ENCODE results near the gene RELL2.
"Not testable (repeated sequence)": the region's sequence is repeated elsewhere in the genome, so short reads cannot be mapped to it uniquely, and the experiment has no call there.

The RELL2 gene, protein sequence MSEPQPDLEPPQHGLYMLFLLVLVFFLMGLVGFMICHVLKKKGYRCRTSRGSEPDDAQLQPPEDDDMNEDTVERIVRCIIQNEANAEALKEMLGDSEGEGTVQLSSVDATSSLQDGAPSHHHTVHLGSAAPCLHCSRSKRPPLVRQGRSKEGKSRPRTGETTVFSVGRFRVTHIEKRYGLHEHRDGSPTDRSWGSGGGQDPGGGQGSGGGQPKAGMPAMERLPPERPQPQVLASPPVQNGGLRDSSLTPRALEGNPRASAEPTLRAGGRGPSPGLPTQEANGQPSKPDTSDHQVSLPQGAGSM

DNA sequence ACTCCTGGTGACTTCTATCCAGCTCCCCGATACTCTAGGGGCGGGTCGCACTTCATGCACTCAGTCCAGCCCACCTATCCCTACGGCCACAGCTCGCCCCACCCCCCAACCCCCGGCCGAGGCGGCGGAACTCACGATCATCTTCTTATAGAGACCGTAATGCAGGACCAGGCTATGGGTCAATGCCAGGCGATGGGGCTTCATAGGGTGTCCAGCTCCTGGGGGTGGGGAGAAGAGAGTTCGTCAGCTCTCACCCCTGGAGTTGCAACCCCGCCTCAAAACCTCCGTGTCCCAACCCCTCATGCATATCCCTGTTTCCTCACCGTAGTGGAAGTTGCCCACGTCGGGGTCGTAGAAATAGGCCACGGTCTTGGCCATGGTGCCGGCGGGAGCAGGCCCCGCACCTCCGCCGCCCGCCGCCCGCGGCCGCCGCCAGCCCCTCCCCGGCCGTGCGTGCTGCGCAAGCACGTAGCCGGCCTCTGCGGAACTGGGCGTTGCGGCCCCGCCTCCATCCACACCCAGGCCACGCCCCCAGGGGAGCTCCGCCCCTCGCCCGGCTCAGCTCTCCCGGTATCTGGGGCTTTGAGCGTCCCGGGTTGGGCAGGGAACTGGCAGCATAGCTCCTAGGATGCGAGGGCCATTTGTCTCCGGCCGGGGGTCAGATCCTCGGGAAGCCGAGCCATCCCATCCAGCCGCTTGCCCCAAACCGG, at the start of gene RELL2, which contains the start of gene HDAC3:
TSS of gene RELL2 (plus strand) at position 585 of the 710 bp plus-strand sequence. CDS start 1,229 bp downstream, outside the sequence.
TSS of gene HDAC3 (minus strand) at position 437 of the 710 bp plus-strand sequence. CDS start at position 378, 59 bp downstream.
- DNase-seq (ENCODE audit: low read depth), result peak; percentile 93

DNA sequence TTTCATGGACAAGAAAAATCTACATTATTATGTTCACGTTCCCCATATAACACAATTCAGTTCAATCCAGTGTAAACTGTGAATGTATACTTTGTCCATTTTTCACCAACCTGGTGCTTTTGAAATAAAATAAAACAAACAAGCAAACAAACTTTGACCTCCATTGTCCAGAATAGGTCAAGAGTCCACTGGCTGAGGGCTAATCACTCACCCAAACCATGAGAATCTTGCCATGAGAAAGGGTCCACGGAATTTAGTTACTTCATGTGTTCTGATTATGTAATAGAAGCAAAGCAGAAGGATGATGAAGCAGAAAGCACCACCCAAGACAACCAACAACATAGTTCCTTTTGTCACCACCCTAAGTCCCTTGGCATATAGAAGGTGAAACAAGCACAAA, 46.7 kb upstream of the RELL2 start:
- no peak for DNase-seq (ENCODE audit: low read depth)

DNA sequence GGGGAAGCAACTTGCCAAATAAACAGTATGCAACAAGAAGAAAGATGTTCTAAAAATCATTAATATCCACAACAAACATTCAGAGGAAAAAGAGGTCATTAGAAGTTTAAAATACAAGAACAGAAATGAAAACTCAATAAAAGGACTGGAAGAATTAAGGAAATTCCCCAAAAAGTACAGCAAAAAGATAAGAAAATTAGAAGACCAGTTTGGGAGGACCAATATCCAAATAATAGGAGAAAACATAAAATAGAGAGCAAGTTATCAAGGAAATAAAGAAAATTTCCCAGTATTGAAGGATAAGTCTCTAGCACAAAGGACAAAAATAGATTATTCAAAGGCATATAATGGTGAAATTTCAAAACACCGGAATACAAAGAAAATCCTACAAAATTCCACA, 39.9 kb upstream of the RELL2 start:
- no peak for DNase-seq (ENCODE audit: low read depth)

DNA sequence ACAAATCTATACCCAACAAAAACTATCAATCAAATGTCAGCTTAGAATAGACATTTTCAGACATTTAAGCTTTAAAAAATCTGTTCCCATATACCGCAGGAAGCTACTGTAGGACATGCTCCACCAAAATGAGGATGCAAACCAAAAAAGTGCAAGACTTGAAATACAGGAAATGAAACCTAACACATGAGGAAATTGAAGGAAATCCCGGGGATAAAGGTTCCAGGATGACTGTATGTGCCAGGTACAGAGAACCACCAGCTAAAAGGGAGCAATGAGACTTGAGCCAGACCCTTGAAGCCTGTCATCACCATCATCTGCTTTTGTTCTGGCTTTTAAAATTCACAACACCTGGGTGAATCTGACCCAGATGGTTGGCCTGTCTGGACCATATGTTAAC, 39.4 kb upstream of the RELL2 start:
- DNase-seq (ENCODE audit: low read depth), result no peak

DNA sequence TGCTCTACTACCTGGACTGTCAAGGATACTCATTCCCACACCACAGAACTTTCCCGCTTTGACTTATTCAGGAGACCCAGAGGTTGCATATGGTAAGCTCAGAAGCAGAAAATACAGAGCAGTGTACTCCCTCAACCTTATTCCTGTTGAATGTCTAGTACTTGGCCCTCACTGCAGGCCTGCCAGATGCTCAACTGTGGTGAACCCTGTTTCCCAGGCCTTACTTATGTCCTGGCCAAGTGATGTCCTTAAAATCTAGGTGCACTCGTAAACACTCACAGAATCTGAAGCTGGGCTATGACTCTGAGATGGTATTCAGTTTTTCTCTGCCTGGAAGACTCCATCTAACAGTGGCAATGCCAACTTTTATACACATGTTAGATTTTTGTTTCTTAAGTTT, 39.0 kb upstream of the RELL2 start:
- no peak for DNase-seq (ENCODE audit: low read depth)

DNA sequence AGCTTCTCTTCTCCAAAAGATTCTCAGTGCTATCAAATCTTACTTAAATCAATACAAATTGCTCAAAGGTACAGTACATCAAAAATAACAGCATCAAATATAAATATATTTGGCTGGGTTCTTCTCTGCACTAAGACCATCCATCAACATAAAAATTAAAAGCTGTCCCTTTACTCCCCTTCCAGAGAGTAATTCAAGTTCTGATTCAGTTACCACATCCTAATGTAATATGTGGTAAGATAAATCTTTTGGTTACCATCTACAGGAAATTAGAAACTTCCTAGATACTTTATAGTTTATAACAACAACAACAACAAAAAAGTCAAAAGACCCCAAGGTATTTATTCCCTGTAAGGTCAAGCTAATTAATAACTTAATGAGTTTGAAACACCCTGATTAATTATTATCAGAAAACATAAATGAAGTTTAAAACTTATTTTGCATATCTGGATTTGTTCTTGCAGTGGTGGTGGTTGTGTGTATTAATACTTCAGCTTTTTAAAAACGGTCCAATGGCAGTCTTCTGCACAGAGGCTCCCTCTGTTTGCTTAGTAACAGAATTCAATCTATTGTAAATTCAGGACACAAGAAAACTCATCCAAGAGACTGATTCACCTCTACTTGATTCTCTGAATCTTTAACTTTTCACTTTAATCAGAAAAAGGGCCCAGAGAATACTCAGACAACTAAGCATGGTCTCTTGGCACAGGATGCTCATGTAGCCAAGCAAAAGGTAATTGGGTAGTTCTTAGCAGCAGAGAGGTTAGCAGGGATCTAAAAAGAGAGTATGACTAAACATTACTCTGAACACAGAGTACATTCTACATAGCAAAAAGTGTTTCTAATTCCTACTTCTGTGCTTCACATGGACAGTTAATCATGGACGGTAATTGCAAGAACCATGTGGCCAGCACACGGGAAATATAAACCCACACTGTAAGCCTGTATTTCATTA, 38.1 kb upstream of the RELL2 start:
- no peak for DNase-seq (ENCODE audit: low read depth)

DNA sequence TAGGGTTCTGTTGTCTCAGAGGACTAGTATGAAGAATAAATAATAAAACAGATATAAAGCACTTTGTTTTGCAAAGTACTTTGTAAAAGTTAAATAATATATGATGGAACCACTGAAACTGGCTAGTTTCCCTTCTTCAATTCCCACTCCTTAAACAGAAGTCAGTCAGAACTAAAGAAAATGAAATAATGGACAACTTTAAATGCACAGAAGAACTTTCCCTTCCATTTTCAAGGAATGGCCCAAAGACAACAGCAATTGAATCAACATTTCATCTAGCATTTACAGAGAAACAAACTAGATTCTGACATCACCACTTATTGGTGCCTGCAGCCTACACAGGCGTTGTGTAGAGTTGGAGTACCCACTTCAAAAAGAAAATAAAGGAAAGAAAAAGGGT, 34.2 kb upstream of the RELL2 start:
- no peak for DNase-seq (ENCODE audit: low read depth)

DNA sequence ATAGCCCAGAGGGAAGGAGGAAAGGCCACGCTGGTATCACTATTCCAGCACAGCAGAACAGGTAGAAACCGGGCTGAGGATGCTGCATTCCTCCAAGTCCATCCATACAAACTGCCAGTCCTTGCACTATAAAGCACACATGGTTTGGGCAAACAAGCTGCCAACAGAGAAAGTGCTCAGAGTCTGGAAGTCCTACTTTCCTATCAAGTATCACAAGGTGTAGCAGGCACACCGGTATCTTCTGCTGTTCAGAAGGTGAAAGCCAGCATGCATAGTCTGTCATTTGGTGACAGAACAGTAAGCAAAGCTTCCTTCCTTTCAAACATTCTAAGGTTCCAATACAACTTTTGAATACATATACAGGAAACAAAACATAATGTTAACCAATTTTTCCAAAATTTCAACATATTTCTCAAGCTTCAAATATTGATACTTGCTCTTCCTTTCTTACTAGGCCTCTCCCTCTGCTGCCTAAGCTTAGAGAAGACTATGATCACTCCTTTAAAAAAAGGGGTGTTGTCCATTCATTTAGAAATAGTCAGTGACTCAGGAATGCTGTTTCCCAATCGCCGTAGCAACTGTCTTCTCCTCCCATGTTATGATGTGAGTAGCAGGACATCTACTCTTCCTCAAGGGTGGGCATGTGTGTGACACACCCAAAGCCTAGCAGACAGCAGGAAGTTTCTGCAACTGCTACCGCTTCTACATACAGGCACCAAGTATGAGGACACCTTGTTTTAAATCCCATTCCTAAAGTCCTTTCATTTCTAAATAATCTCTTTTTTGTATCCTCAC, 32.7 kb upstream of the RELL2 start:
- no peak for DNase-seq (ENCODE audit: low read depth)

DNA sequence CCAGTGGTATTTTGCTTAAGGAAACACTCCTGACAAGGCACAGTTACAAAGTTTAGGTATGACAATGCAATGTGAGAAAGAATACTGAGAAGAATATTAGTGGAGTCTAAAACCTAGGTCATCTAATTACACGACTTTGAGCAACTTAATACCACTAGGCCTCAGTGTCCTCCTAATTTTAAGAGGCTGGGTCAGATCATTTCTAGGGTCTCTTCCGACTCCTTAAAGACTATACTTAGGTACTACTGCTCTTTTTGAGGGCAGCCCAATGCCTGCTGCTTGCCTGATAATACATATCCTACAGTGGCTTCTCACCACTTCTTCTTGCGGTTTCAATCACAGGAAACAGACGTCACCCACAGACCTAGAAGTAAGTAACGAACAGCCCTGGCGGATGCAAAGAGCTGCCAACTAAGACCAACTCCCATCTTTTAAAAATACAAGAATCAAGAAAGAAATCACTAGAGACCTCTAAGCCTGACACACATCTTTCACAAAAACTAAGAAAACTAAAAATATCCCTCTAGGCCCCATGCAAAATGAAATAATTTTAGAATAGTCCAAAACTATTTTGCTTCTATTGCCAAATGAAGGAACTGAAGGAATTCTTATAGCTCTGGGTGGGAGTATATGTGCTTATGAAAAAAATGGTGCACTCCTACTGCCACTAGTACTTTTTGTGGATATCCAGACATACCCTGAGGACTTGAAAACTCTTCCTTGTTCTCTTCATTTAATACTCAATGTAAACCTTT, 31.1 kb upstream of the RELL2 start:
- peak; percentile 42 for DNase-seq (ENCODE audit: low read depth)

DNA sequence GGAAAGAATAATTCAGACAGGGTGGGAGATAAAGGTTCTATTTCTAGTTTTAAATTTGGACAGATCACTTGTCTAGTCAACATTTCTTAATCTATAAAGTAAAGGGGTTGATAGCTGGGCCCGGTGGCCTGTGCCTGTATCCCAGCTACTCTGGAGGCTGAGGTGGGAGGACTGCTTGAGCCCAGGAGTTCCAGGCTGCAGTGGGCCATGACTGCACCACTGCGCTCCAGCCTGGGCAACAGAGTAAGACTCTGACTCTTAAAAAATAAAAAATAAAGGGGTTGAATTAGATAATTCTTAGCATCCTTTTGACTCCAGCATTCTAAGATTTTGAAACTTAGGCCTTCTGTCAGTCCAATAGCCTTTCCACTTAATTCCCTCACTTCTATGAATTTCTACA, 28.8 kb upstream of the RELL2 start:
- no peak for DNase-seq (ENCODE audit: low read depth)

DNA sequence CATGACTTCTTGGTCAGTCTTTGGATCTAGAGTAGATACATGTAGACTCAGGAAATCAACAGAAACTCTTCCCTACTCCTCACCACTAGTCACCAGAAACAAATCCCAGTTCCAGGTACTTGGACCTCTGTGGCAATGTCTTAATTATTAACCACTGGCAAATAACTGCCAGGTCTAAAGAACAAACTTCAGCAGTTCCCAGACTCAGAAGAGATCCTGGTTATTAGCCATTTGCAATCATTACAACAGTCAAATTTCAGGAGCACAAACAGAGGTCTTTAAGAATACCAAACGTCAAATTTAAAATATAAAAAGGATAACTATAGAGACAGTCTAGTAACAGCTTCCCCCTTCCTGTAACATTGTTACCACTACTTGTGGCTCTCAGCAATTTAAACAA, 28.2 kb upstream of the RELL2 start:
- no peak for DNase-seq (ENCODE audit: low read depth)

DNA sequence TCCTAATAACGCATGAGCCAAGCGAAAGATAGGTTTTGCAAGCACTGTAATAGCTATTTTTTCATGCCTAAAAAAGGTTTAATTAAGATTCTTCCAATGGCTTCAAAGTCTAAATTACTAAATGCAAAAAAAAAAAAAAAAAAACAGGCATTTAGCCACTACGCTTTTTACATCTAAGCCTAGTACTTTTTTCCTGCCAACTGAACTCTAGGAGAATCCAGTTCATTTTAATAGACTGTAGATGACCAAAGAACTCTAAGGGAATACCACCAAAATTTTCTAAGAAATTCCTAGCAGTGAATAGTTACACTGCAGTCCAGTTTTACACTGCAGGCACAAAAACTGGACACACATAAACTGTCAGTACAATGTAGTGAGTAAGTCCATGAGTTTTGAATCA, 27.8 kb upstream of the RELL2 start:
- DNase-seq (ENCODE audit: low read depth), result no peak

DNA sequence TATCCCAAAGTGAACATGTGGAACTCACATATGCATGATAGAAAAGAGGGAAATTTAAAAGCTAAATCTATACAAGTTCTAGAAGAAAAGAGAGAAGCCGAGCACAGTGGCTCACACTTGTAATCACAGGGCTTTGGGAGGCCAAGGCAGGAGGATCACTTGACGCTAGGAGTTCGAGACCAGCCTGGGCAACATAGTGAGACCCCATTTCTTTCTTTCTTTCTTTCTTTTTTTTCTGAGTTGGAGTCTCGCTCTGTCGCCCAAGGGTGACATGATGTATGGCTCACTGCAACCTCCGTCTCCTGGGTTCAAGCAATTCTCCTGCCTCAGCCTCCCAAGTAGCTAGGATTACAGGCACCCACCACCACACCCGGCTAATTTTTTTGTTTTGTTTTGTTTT, 26.9 kb upstream of the RELL2 start:
- not testable (repeated sequence) for DNase-seq (ENCODE audit: low read depth)

DNA sequence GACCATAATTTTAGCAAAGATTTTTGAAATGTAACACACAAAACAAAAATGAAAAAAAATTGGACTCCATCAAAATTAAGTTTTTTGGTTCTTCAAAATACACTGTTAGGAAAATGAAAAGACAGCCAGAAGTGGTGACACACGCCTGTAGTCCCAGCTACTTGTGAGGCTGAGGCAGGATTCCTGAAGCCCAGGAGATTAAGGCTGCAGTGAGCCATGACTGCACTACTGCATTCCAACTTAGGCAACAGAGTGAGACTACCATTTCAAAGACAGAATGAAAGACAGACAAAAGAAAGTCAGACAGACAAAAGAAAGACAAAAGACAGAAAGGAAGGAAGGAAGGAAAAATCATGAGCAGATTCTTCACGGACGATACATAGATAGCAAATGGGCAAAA, 25.5 kb upstream of the RELL2 start:
- no peak for DNase-seq (ENCODE audit: low read depth)

DNA sequence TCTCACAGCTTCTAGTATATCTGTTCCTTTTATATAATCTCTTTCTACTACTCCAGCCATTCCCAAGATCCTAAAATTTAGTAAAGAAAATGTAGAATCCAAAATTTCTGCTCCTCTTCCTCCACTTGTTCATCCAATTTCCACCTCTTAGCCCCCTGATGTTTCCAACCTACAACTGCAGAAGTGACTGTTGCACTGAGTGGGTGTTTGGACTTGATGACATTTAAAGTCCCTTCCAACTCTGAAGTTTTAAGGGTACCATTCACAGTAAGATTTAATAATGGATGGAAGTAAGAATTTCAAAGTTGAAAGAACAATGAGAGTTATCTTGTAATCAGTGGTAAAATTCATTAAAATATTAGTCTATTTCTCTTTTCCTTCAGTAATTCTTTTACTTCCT, 23.5 kb upstream of the RELL2 start:
- no peak for DNase-seq (ENCODE audit: low read depth)

DNA sequence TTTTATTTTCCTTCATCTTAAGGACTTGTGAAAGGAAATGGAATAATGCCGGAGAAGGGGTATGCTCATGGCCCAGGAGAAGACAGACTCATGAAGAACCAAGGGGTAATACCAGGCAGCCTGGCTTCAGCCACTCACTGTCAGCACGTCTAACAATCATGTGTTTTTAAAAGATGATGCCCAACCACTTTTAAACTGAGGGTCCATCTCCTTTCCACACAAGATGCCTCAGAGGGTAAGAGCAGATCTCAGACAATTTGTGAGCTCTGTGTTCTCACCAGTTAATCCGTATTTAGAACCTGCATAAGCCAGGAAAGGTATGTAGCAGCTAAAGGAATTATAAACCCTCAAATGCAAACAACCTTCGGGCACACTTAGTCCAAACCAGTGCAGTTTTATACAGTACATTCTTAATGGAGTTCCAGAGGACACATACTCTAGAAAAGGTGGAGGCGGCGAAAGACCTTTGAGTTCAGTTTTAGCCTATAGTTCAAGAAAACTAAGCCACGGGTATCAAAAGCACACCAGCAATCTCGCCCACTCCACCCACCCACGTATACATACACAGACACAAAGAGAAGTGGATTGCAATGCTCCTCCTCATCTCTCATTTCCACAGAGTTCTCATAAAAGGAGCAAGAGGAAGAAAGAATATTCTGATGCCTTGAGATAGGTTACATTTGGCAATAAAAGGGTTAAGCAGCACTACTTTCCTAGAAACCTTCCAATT, 20.6 kb upstream of the RELL2 start:
- DNase-seq (ENCODE audit: low read depth), result no peak

DNA sequence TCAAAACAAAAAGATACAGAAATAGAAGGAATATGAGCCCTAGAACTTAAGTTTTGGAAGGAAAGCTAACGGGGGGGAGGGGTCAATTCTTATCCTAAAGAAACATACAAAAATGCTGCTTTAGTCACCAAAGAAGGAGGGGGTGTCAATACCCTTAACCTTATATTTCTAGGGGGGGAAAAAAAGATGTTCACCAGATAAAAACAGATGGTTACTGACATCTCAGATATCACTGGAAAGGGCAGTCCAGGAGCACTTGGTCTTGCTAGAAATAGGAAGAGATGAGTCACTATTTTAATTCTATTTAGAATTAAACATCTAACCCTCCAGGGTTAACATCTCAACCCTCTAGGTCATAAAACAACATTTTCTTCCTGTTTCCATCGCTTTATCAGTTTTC, 19.7 kb upstream of the RELL2 start:
- no peak for DNase-seq (ENCODE audit: low read depth)

DNA sequence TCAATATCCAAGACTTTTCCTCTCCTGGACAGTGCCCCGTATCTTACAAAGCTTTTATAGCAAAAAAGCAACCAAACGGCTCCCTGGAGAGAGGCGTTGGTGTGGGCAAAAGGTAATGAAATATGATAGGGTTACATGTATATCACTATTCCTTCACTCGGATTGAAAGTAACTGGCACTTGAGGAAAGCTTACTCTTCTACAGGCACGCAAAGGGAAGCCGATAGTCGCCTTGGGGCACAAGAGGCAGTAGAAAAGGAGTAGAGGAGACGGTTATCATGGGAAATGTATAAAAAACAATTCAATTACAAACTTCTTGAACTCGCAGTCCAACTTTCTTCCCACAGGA, 19.1 kb upstream of the RELL2 start:
- DNase-seq (ENCODE audit: low read depth), result no peak

DNA sequence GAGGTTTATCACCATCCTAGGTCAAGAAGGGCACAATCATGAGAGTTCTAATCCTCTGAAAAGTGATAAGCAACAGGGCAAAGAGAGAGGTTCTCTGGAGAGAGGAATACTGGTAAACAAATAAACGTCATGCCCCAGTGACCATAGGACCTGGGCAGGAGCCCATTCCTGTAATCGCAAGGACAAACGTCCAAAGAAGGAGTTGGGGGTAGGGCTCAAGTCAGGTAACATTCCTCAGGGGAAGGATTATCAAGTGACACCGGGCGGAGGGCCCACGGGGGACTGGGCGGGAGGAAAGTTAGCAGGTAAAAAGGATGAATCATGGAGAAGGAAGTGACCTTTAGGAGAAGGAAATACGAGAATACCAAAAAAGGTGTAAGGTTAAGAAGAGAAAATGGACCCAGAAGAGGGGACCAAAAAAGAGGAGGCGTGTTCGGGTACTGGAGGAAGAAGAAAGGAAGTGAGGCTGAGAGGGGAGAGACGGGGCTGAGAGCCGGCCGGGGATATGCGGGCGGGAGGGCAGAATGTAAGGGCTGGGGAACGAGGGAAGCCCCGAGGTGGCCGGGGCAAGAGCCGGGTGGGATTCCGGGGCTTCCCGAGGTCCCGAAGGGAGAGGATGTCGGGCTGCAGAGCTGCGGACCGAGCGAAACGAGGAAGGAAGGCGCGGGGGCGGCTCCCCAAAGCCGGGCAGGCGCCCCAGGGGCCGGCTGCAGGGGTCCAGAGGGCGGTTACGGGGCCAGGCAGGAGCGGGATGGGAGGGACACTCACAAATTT, 18.6 kb upstream of the RELL2 start:
- peak; percentile 35 for DNase-seq (ENCODE audit: low read depth)
